ENCODE measurements around the gene PHC2. TPM values are rescaled to one million over a fixed set of nuclear protein-coding genes. Genes with fewer than 3 reads are reported as not detected.

Gene PHC2
- total and polyA plus RNA-seq, 4 donors: 51.9 to 111 (median 91.6) TPM

GRCh38 chr1:33305816-33306652 is 124.9 kb downstream of the PHC2 start:
- 43% methylated on average over 14 of the region's 20 CpGs for WGBS (ENCODE audit: insufficient coverage)
- Histone ChIP-seq H3K9me3 (ENCODE audit: control insufficient read depth, insufficient read depth, low read length) (no peaks in the 10 kb centered on the region), H3K36me3 (ENCODE audit: control insufficient read depth, insufficient read depth, low read length) (peaks cover 9% of the 10 kb centered on the region), H3K27me3 (ENCODE audit: control insufficient read depth, insufficient read depth, low read length) (peaks cover 6% of the 10 kb centered on the region), H3K4me3 (ENCODE audit: low read depth, low read length) (no peak overlapping the region), H3K27ac (ENCODE audit: low read depth, low read length) (no peak overlapping the region), H3K4me1 (ENCODE audit: control insufficient read depth, insufficient read depth, low read length) (peaks cover 9% of the 10 kb centered on the region)
- DNase-seq (ENCODE audit: low read depth in 4 of 6, low spot score in 6 of 6): peak in 1 of 6 donors; percentile 42

GRCh38 chr1:33305016-33305415 is 125.9 kb downstream of the PHC2 start:
- peaks cover 19% of the 10 kb centered on the region for H3K4me1 ChIP-seq (ENCODE audit: control insufficient read depth, insufficient read depth, low read length)
- H3K9me3 ChIP-seq (ENCODE audit: control insufficient read depth, insufficient read depth, low read length): no peaks in the 10 kb centered on the region
- peaks cover 6% of the 10 kb centered on the region for H3K27me3 ChIP-seq (ENCODE audit: control insufficient read depth, insufficient read depth, low read length)
- 92% methylated on average over 3 of the region's 5 CpGs for WGBS (ENCODE audit: insufficient coverage)
- no peak overlapping the region for H3K4me3 ChIP-seq (ENCODE audit: low read depth, low read length)
- H3K27ac ChIP-seq (ENCODE audit: low read depth, low read length): no peak overlapping the region
- H3K36me3 ChIP-seq (ENCODE audit: control insufficient read depth, insufficient read depth, low read length): peaks cover 11% of the 10 kb centered on the region
- no peak for DNase-seq (ENCODE audit: low read depth in 4 of 6, low spot score in 6 of 6)

DNA sequence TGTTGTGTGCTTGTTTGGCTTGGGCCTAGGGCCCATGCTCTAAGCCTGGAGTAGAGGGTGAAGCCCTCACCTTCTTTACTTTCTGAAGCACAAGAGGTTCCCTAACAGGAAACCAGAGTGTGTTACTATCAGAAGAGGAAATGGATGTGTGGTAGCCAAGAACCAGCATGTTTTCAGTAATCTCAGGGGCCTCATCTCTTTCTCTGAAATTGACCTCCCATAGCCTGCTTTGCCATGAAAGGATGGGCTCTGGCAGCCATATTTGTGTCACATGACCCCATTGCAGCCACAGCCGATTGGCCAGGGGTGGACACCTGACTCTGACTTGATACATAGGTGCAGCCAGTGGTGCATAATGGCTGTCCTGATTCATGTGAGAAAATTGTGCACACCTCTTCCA is 128.6 kb downstream of the PHC2 start:
- DNase-seq (ENCODE audit: low read depth in 4 of 6, low spot score in 6 of 6): no peak
- H3K4me3 ChIP-seq (ENCODE audit: low read depth, low read length): no peak overlapping the region
- no peaks in the 10 kb centered on the region for H3K9me3 ChIP-seq (ENCODE audit: control insufficient read depth, insufficient read depth, low read length)
- H3K27ac ChIP-seq (ENCODE audit: low read depth, low read length): no peak overlapping the region
- peaks cover 6% of the 10 kb centered on the region for H3K27me3 ChIP-seq (ENCODE audit: control insufficient read depth, insufficient read depth, low read length)
- H3K4me1 ChIP-seq (ENCODE audit: control insufficient read depth, insufficient read depth, low read length): peaks cover 19% of the 10 kb centered on the region
- peaks cover 33% of the 10 kb centered on the region for H3K36me3 ChIP-seq (ENCODE audit: control insufficient read depth, insufficient read depth, low read length)
- WGBS (ENCODE audit: insufficient coverage): no CpG with 5 or more reads among the region's 1 CpG

- no peaks in the 10 kb centered on the region for H3K9me3 ChIP-seq (ENCODE audit: control insufficient read depth, insufficient read depth, low read length)
- no peak overlapping the region for H3K4me3 ChIP-seq (ENCODE audit: low read depth, low read length)
- H3K27ac ChIP-seq (ENCODE audit: low read depth, low read length): peak overlapping the region; percentile 53
- peaks cover 5% of the 10 kb centered on the region for H3K27me3 ChIP-seq (ENCODE audit: control insufficient read depth, insufficient read depth, low read length)
- peaks cover 19% of the 10 kb centered on the region for H3K4me1 ChIP-seq (ENCODE audit: control insufficient read depth, insufficient read depth, low read length)
- H3K36me3 ChIP-seq (ENCODE audit: control insufficient read depth, insufficient read depth, low read length): peaks cover 40% of the 10 kb centered on the region
- 78% methylated on average over 4 of the region's 4 CpGs for WGBS (ENCODE audit: insufficient coverage)
- no peak for DNase-seq (ENCODE audit: low read depth in 4 of 6, low spot score in 6 of 6)
Observed at GRCh38 chr1:33301273-33301984, 129.5 kb downstream of the PHC2 start.

GRCh38 chr1:33300673-33301072 is 130.2 kb downstream of the PHC2 start:
- Histone ChIP-seq H3K36me3 (ENCODE audit: control insufficient read depth, insufficient read depth, low read length) (peaks cover 48% of the 10 kb centered on the region), H3K27ac (ENCODE audit: low read depth, low read length) (peak overlapping the region; percentile 53), H3K9me3 (ENCODE audit: control insufficient read depth, insufficient read depth, low read length) (no peaks in the 10 kb centered on the region), H3K4me1 (ENCODE audit: control insufficient read depth, insufficient read depth, low read length) (peaks cover 26% of the 10 kb centered on the region), H3K27me3 (ENCODE audit: control insufficient read depth, insufficient read depth, low read length) (no peaks in the 10 kb centered on the region), H3K4me3 (ENCODE audit: low read depth, low read length) (no peak overlapping the region)
- WGBS (ENCODE audit: insufficient coverage): no CpG with 5 or more reads among the region's 5 CpGs
- DNase-seq (ENCODE audit: low read depth in 4 of 6, low spot score in 6 of 6): peak; percentile 31 to 91 (median 67)

GRCh38 chr1:33299461-33300155 is 131.3 kb downstream of the PHC2 start:
- Histone ChIP-seq H3K9me3 (ENCODE audit: control insufficient read depth, insufficient read depth, low read length) (no peaks in the 10 kb centered on the region), H3K4me1 (ENCODE audit: control insufficient read depth, insufficient read depth, low read length) (peaks cover 32% of the 10 kb centered on the region), H3K36me3 (ENCODE audit: control insufficient read depth, insufficient read depth, low read length) (peaks cover 58% of the 10 kb centered on the region), H3K27me3 (ENCODE audit: control insufficient read depth, insufficient read depth, low read length) (no peaks in the 10 kb centered on the region), H3K27ac (ENCODE audit: low read depth, low read length) (no peak overlapping the region), H3K4me3 (ENCODE audit: low read depth, low read length) (no peak overlapping the region)
- 89% methylated on average over 9 of the region's 15 CpGs for WGBS (ENCODE audit: insufficient coverage)
- DNase-seq (ENCODE audit: low read depth in 4 of 6, low spot score in 6 of 6): no peak

- WGBS (ENCODE audit: insufficient coverage): 79% methylated on average over 16 of the region's 18 CpGs
- H3K4me3 ChIP-seq (ENCODE audit: low read depth, low read length): no peak overlapping the region
- peak in 2 of 6 donors; percentile 69 to 70 for DNase-seq (ENCODE audit: low read depth in 4 of 6, low spot score in 6 of 6)
- H3K36me3 ChIP-seq (ENCODE audit: control insufficient read depth, insufficient read depth, low read length): peaks cover 63% of the 10 kb centered on the region
- no peaks in the 10 kb centered on the region for H3K9me3 ChIP-seq (ENCODE audit: control insufficient read depth, insufficient read depth, low read length)
- H3K27ac ChIP-seq (ENCODE audit: low read depth, low read length): no peak overlapping the region
- H3K27me3 ChIP-seq (ENCODE audit: control insufficient read depth, insufficient read depth, low read length): no peaks in the 10 kb centered on the region
- peaks cover 32% of the 10 kb centered on the region for H3K4me1 ChIP-seq (ENCODE audit: control insufficient read depth, insufficient read depth, low read length)
Observed at GRCh38 chr1:33298623-33299277, 132.1 kb downstream of the PHC2 start.

DNA sequence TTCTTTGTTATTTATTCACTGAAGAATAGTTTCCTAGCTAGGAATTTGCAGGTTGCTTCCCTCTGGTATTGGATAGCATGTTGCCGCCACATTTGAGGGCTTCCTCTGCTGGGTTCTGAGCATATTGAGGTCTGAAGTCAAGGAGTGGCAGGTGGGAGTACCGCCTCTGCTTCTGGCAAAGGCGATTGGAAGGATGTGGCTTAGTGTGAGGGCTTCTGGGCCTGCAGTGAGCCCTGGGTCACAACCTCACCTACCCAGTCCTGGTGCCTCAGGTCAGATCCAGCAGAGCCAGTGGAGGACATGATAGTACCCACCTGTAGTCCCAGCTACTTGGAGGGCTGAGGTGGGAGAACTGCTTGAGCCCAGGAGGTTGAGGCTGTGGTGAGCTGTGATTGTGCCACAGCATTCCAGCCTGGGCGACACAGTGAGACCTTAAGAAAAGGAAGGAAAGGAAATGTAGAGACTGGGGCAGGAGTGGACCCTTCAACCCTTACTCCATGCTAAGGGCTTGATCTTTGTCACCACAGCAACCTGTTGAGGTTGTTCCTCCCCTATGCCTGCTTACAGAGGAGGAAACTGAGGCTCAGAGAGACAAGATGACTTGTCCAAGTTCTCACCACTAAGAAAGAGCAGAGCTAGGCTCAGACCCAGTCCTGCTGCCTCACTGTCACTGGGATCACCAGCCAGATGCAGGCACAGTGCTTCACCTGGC is 132.8 kb downstream of the PHC2 start:
- H3K36me3 ChIP-seq (ENCODE audit: control insufficient read depth, insufficient read depth, low read length): peaks cover 67% of the 10 kb centered on the region
- no peak for DNase-seq (ENCODE audit: low read depth in 4 of 6, low spot score in 6 of 6)

DNA sequence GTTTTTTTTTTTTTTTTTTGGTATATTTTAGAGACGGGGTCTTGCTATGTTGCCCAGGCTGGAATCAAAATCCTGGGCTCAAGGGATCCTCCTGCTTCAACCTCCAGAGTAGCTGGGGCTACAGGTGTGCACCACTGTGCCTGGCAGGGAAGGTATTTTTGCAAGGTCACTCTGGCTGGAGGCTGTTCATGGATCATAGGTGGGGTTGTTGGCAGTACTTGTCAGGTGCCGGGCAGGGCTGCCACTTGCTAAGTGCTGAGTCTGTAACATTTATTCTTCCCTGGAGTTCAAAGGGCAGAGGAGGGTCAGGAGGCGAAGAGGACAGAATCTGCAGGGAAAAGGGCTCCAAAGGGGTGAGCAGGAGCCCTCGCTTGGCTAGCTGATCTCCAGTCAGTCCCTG is 134.1 kb downstream of the PHC2 start:
- no peaks in the 10 kb centered on the region for H3K27me3 ChIP-seq (ENCODE audit: control insufficient read depth, insufficient read depth, low read length)
- no peak overlapping the region for H3K27ac ChIP-seq (ENCODE audit: low read depth, low read length)
- H3K4me1 ChIP-seq (ENCODE audit: control insufficient read depth, insufficient read depth, low read length): peaks cover 36% of the 10 kb centered on the region
- DNase-seq (ENCODE audit: low read depth in 4 of 6, low spot score in 6 of 6): no peak
- WGBS (ENCODE audit: insufficient coverage): 95% methylated on average over 4 of the region's 4 CpGs
- no peak overlapping the region for H3K4me3 ChIP-seq (ENCODE audit: low read depth, low read length)
- peaks cover 73% of the 10 kb centered on the region for H3K36me3 ChIP-seq (ENCODE audit: control insufficient read depth, insufficient read depth, low read length)
- no peaks in the 10 kb centered on the region for H3K9me3 ChIP-seq (ENCODE audit: control insufficient read depth, insufficient read depth, low read length)

More for the DNA sequence above, 132.8 kb downstream of the PHC2 start:
- WGBS (ENCODE audit: insufficient coverage): 88% methylated on average over 1 of the region's 4 CpGs
- Histone ChIP-seq H3K4me3 (ENCODE audit: low read depth, low read length) (no peak overlapping the region), H3K27ac (ENCODE audit: low read depth, low read length) (no peak overlapping the region), H3K4me1 (ENCODE audit: control insufficient read depth, insufficient read depth, low read length) (peaks cover 32% of the 10 kb centered on the region), H3K9me3 (ENCODE audit: control insufficient read depth, insufficient read depth, low read length) (no peaks in the 10 kb centered on the region), H3K27me3 (ENCODE audit: control insufficient read depth, insufficient read depth, low read length) (no peaks in the 10 kb centered on the region)

Data from spinal cord (tissue), 10 donors.